ENCODE measurements around the gene LRTM1.

LRTM1 gene

DNA sequence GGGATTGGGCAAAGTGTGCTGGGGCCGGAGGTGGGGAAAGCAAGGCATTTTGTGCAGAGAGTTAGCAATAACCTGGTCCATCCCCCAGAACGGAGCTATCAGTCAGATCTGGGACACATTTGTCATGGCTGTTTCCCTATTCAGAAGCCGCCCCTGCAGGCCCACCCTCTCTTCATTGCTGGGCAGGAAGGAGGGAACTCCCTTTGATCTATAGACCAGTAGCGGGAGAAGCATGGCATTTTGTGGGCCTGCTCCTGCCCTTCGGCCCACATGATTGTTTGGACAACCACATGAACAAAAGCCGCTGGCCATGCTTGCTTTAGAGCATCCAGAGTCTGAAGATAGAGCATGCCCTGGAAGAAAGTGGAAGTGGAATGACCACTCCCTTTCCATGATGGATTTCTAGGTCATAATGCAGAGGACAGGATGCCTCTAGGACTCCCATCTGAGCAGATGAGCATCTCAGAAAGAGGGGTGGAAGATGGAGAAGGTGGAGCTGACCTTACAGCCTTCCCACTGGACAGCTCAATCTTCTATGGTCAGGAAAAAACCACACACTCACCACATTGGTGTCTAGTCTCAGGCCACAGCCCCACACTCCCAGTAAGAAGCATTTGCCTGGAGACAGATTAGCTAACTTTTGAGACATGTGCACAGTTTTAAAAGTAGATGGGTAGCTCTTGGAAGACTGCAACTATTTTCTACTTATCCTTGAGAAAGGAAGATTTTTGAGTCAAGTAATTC is 11.9 kb upstream of the LRTM1 start:
- no peak for DNase-seq (ENCODE audit: low read depth)

DNA sequence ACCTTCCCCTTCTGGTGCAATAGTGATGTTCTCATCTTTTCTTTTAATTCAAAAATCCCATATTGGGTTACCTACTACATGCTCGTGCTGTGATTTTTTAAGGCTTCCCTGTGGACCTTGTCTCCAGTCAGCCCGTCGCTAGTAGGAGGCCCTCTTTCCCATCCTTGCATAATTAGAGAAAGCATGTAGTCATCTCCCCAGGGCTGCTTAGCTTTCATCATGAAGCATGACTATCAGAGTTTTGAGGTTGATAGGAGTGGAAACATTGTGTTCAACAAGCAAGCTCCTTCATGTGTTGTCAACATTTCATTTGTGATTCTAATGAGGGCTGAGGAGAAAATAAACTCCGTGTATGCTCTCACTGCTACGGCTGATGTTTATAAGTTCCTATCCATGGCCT is 8.7 kb upstream of the LRTM1 start:
- no peak for DNase-seq (ENCODE audit: low read depth)

DNA sequence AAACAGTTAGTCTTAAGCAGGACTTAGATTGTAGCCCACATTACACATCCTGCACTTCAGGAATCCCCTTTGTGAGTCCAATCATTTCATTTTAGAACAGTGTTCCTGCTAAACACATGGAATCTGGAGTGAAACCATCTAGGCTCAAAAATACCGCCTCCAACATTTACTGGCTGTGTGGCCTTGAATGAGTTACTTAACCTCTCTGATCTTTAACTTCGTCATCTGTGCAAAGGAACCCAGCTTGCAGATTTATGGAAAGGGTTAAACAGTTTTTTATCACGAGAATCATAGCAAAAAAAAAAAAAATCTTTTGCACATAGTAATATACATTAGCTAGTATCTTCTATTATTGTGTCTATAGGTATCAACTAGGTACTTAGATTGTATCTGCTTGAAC is 8.0 kb upstream of the LRTM1 start:
- no peak for DNase-seq (ENCODE audit: low read depth)

DNA sequence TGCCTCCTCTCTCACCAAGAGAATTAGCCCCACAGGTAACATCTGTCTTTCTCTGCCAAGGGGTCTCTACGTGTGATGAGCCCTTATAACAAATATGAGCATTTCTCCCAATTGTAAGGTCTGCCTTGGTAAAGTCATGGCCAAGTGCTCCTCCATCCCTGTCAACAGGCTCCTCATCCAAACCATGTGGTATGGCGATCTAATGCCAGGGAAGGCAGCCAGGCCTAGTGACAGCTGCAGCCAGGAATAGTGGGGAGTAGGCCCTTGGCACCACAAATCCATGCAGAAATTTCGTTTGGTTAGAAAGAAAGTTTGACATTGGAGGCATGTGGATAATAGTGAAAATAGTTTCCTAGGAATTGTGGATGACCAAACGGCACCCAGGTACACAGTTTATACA is 4.7 kb upstream of the LRTM1 start:
- no peak for DNase-seq (ENCODE audit: low read depth)

DNA sequence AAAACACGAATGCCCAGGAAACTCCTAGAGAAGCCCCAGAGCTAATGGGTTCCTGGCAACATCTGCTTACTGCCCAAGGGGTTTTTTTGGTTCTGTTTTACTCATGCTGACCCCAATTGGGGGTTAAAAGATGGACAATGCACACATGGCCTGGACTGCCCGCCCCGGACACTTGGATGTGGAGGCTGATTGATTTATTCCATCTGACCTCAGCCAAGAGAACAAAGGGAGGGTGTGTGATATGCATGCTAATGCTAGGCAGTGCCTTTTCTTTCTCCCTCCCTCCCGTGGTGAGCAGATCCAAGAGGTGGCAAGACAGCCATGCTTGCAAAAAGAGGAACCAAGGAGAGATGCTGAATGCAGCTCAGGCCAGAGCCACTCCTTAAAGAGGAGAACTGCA is 3.3 kb upstream of the LRTM1 start:
- DNase-seq (ENCODE audit: low read depth) = no peak

DNA sequence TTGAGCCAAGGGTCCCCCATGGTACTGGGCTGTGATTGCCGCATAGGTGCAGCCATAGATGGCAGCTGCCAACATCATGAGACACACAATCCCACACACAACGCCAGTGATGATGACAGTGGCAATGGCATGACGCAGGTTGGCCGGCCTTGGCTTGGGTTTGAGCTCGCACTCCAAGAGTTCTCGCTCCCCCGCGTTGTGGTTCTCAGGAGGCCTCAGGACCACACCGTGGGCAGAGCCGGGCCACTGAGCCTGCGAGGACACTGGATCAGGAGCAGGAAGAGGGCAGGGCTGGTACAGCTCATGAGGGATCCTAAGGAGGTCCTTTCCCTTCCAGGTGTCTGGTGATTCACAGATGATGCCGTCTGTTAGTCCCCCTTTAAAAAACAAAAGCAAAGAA is 9.3 kb downstream of the LRTM1 start:
- no peak for DNase-seq (ENCODE audit: low read depth)

DNA sequence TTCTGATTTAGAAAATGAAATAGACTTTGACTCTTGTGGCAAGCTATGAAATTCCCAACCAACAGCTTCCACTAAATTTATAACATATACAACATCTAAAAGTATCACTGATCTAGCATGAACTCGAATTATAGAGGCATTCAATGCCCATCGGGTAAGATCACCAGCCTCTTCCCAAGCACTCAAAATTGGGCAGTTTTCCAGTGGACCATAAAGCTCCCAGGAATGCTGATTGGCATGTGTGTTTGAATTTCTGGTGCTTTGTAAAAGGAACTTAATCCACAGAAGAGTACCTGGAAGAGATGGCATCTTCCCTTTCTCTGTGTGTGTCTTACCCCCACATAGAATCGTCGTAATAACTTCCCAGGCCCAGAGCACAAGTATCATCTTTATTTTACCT is 10.0 kb downstream of the LRTM1 start:
- DNase-seq (ENCODE audit: low read depth) = no peak

DNA sequence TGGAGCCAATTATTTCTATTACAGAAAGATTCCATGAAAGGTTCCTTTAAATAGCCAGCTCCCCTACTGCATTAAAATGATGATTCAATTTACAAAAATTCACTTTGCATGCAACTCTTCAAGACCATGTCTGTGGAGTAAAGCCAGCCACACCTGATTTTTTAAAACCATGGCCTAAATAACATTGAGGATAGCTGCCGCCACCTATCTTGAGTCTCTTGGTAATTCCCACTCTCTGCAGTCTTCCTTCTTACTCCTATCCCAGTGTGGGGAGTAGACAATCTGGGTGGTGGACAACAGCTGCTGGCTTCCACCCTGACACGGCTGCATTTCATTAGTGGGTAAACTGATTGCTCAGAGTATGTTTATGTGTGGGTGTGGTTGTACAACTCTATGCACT is 10.7 kb downstream of the LRTM1 start:
- DNase-seq (ENCODE audit: low read depth) = no peak

DNA sequence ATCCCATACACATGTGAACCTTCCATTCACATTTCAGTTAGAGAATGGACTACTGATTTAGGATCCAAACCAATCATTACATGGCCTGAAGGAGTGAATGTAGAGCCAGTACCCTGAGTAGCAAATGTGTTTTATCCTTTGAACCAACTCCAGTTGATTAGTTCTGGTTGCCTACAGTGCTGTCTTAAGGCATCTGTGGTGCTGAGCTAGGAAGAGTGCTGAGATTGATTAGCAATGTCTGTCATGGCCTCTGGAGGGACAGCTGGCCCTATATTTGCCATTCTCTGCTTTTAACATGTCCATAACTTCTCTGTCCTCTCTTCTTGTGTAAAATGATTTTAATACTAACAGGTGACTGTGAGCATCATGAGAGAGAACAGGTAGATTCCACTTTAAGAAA is 11.1 kb downstream of the LRTM1 start:
- DNase-seq (ENCODE audit: low read depth) = no peak

DNA sequence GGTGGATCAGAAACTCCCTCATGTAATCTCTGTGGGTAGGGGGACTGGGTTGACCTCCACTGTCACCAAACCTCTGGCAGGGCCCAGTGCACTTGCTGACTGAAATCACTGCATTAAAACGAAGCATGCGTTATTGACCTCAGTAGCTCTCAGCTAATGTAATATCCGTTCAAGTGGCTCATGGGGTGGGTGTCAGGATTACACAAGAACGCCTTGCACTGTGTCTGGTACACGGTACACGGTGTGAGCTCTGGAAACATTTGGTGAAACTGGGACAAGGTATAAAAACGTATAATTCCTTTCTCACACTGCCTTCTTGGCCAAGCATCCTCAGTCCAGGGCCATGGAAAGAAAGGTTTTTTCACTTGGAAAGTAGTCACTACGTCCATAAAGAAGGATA is 11.9 kb downstream of the LRTM1 start:
- no peak for DNase-seq (ENCODE audit: low read depth)

DNA sequence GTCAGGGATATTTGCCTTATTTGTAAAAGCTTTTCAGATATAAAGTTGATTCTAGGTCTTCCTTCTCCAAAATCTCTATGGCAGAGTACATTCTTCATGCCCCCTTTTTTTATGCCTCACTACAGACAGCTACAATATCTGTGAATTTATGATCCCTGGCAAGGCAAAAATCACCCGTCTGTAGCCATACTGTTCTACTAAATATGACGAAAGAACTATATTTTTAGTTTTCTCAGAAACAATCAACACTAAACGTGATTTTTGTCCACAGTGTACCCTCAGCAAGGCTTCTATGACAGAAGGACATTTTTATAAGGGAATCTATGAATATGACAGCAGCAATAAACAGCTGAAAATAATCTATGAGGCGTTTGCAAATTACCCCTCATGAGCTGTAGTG is 12.7 kb downstream of the LRTM1 start:
- DNase-seq (ENCODE audit: low read depth) = no peak

DNA sequence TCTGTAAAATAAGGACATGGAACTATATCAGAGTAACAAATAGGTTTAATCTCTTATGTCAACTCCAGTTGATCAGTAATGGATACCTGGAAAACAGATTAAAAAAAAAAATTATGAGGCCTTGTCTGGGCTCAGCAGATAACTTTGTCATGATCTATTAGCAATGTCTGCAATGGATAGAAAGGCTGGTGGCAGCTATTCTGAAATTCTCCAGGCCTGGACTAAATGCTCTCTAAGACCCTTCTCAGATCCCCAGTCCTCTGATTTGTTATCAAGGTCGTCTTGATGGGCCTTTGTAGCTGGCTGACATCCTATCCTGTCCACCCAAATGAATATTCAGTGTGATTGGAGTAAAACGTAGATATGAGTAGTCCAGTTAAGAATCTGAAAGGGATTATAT is 13.7 kb downstream of the LRTM1 start:
- no peak for DNase-seq (ENCODE audit: low read depth)

DNA sequence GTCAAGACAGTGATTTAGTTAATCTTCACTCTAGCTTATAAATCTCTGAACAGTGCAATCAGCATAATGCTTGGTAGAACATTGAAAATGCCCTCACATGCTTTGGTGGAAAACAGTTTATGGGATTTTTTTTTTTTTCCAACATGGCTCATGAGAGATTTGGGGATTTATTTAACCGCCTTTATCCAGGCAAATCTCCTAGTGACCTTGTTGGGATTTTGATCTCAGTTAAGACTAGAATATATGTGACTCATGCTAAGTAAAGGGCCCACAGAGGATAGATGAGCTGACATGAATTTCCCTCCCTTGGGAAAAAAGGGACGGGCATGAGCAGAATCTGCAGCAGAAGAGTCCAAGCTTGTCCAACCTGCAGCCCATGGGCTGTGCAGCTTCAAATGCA is 18.7 kb downstream of the LRTM1 start:
- no peak for DNase-seq (ENCODE audit: low read depth)

DNA sequence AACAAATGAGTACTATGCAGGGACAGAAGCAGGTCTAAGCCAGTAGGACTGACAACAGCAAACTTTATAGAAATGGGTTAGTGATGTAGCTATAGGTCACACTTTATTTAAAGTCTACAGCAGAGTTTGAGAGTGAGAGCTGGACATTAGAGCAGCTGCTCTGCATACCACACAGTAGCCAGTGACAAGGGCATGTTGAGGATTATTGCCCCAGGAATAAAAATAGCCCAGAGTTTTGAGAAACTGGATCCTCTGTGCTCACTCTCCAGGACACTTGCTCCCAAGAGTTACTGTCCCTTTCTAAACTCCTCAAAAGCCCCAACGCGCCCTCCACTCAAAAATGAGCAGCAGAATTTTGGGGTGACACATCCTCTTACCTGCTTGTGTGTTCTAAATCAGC is 21.1 kb downstream of the LRTM1 start:
- DNase-seq (ENCODE audit: low read depth) = no peak

DNA sequence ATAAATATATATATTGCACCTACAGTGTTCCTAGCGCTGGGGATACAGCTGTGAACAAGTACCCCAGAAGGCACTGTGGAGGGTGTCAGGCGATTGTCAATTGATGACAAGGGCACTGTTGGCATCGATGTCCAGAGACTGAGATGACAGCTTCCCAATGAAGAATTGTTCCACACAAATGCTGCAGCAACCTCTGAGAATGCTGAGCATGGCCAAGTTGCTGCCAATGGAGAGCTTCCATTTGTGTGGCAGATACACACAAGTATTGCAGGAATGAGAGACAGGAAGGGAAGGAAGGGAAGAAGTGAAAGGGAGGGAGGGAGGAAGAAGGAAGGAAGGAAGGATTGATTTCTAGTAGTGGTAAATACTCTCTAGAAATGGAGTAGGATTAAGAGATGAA is 21.9 kb downstream of the LRTM1 start:
- DNase-seq (ENCODE audit: low read depth) = no peak

DNA sequence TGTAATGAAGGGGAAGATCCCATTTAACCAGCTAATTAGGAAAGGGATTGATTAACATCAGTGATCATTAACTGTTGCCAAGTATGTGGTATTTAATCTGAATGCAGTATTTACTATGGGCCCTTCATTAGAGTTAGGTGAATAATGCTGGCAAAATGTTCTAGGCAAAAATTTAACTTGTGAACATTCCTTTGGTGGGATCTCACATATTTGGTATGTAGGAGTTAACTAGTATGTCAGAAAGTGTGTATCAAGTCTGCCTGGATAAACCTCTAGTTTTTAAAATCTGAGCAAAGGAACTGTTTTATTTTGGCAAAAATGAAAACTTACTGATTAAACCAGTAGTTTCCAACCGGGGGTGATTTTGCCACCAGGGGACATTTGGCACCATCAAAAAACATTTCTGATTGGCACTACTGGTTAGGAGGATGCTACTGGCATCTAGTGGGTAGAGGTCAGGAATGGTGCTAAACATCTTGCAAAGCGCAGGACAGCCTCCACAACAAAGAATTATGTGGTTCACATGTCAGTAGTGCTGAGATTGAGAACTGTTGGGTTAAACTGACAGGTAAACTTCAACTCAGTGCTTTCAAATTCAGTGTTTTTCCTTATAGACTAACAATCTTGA is 22.5 kb downstream of the LRTM1 start:
- DNase-seq (ENCODE audit: low read depth) = no peak

DNA sequence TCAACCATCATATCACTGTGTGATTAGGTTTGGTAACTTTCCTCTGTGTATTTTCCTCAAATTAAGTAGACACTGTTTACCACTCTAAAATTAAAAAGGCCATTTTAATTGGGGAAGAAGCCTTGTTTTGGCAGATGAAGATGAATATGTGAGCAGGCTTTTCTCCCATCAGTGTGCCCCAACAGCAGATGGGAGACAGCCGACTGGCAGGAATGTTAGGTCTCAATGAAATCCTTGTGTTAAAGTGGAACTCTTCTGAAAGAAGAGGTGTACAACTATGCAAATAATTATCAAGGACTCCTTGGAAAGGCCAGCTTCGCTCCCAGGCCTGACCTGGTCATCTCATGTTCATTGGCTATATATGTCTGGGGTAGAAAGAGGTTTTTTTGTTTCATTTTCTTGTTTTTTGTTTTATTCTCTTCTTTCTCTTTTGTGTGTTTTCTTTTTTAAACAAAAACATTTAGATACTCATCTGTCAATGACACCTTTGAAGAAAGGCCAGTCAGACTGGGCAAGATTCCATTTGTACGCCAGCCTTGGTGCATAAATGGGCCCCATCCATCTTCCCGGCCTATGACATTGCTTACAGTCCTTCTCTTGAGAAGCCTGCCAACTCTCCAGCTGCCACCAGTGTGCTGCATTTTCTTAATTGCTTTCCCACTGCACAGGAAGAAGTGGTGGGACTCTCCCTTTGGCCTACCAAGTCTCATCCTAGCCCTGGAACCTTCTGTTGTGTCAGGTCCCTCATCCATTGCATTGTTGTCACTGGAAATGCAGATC is 25.8 kb downstream of the LRTM1 start:
- DNase-seq (ENCODE audit: low read depth) = no peak

DNA sequence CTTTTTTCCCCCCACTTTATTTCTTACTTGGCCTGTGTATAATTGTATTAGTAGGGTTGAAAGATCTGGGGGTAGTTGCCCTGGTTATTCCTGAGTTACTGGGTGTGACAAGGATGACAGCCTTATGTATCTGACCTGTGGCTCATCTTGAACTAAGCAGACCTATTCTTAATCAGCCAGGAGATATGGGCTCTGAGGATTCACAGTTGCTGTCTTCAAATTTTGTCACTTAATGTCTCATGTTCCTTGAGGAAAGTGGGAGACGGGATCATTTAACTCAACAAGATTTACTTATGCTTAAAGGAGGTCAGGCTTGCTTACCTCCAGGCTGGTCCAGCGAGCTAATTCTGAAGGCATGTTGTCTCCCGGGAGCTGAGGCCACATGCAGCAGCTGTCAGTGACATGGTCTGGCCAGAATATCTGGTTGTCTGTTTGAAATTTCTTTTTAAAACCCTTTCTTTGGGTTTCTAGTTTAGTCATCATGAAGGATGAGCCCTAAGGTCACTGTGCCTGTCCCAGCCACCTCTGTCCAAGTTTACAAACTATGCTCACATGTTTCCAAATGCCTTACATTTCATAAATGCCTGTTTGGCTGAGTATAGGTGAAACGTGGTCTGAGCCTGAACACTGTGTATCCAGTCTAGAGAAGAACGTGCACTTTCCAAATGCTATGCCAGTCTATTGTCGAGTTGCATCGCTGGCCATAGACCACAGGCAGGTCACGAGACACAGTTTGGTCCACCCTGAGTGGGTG is 26.8 kb downstream of the LRTM1 start:
- DNase-seq (ENCODE audit: low read depth) = no peak

DNA sequence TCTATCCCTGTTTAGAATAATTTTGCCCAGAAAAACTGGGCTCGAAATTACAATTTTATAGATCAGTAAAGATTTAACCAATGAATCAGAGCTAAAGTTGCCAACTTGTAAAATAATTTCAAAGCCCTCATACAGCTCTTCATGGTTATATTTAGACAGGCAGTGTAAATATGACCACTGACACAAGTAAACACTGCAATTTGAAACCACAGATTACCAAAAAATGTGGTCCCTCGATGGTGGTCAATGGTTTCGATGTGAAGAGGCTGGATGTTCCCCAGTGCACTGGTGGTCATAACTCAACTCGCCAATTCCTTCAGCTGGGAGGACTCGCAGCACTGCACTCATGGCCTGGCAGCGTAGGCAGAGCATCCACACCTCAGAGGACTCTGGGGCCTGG is 28.6 kb downstream of the LRTM1 start:
- DNase-seq (ENCODE audit: low read depth) = no peak

DNA sequence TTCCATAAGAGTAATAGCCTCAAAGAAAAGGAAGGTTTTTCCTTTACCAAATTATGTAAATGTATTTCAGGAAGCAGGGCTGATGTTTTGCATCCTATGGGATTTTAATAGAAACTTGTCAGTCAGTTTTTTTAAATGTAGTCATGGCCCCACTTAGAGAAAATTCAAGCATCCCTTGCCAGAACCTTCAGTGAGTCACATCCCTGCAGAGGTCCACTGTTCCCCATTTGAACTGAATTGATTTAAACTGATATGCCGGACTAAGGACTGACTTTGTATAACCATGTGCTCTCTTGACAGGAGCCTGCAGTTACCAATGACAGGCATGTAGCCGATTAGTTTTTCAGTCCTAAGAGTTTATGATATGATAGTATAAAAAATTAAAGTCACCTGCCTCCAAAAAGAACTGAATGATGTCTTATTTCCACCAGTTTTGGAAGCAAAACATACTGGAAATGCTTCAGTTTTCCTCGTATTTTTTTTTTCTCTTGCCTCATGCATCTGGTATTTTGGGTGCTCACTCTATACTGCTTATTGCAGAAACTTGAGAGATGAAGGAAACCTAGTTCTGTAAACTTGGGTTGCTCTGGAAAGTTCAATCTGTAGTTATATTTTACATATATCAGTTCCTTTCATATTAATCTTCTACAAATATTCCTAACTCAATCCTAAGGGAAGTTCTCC is 30.7 kb downstream of the LRTM1 start:
- no peak for DNase-seq (ENCODE audit: low read depth)

DNA sequence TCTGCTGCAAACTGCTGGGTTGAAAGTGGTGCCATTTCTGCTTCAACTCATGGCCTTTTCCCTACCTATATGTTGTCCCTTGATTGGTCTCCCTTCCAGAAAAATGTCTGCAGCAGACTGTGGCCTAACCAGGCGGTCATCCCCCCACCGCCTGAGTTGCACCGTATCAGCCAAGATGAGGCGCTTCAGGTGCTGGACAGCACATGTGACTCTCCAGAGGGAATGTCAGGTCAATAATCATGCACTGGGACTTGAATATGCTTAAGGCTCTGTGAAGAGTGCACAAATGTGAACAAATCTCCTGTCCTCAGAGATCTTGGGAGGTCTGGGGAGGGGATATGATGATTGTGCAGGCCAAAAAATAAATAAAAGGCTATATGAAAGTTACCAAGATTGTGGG is 32.2 kb downstream of the LRTM1 start:
- no peak for DNase-seq (ENCODE audit: low read depth)

DNA sequence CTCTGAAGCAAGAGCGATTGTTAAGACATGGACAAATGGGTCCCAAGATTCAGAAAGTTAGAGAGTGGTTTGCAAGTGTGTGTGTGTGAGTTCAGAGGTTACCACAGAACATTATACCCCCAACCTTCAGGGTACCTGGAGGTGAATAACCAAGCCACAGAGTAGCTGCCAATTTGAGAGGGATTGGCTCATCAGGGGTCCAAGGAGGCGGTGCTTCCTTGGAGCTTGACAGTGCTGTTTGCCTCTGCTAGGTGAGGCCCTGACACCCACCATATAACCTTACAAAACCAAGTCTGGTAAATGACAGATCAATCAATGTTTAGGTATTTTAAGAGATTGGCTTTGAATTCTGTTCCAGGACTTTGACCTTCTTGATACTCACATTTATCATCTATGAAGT is 35.7 kb downstream of the LRTM1 start:
- no peak for DNase-seq (ENCODE audit: low read depth)

Data from activated T-helper 1 cell treated with Interleukin-2 at 50 U/mL for 16 hours (primary cell).